A549 treated with Mapracorat at 1 μM for 4 hours (cell line): ENCODE measurements around the gene MX1. TPM values are rescaled to one million over a fixed set of nuclear protein-coding genes. Genes with fewer than 3 reads are reported as not detected.

Experiments
- total RNA-seq: library from RNA; stranded (reverse); fragments of 200-300 nt; extraction: Qiagen RNA extraction; gene quantifications from 5 replicates; pipeline ENCODE4 v1.2.3, GENCODE V29; 2022

The MX1 gene
- total RNA-seq = 1.4 to 2.5 TPM (median 1.9 TPM) in 5 replicates

GRCh38 chr21:41425954-41426675, at the start of gene MX1:
TSS of gene MX1 (plus strand) at chr21:41426239. CDS start at chr21:41432071, 5,832 bp downstream.

DNA sequence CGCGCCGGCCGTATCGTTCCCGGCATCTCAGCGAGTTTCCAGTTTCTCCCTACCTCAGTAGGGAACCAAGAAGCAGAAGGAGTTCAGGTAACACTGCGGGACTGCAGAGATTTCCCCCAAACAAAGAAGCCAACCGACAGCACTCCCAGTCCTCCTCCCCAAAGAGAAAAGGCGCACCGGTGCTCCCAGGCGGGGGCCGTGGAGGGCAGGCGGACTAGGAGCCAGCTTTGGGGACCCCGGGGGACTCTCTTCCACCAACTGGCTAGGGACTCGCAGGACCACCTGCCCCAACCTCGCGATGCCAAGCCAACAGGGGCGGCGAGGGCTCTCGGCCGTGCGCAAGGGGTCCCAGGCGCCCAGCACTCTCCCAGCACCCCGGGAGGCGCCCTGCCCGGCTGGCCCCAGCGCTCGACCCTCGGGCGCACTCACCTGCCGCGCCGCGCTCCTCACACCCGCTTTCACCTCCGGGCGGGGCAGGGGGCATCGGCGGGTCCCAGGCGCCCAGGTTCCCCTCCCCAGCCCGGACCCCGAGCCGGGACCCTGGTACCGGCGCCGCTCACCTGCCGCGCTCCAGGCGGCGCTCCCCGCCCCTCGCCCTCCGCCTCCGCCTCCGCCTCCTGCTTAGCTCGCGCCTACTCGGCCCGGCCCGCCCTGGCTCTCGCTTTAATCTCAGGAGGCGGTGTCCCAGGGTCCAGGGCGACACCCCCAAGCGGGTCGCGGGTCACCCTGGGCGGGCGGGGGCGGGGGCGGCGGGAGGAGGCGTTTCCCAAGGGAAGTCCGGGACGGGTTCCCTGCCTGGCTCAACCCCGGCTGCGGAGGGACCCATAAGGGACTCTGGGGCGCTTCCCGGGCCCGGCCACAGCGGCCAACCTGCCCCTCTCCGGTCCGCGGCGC, 81.7 kb downstream of the MX1 start, which contains the start of gene TMPRSS2:
Gene TMPRSS2, minus strand, starts transcription at position 638 of the 894 bp plus-strand sequence. CDS start 10,025 bp downstream, outside the sequence.

Other genes with a start within 250 kb of the MX1 start
- gene FAM3B, start 109.4 kb upstream of the MX1 start, total RNA-seq = not detected in 5 replicates
- gene MX2, start 64.2 kb upstream of the MX1 start, total RNA-seq = 0.08 TPM in 1 of 5 replicates, not detected in the others
- gene TMPRSS2, start 81.9 kb downstream of the MX1 start, total RNA-seq = 0.10 to 0.27 TPM (median 0.21 TPM) in 4 of 5 replicates, not detected in the other